Mesothelial cell of epicardium (in vitro differentiated cells): ENCODE results near the gene SPATS2L. TPM values are rescaled to one million over a fixed set of nuclear protein-coding genes. Genes with fewer than 3 reads are reported as not detected.

Experiments used
- DNase-seq, 2 experiments: peaks; one replicate each; pipeline ENCODE4 v3.0.0; 2021; ENCODE audit warnings: low spot score in 2 of 2; ENCODE audit not compliant: unreplicated experiment in 2 of 2
- H3K27ac Mint-ChIP-seq: 2 replicates; pipeline ENCODE4 v1.8.0; 2021; ENCODE audit warnings: mixed read lengths
- H3K27me3 Mint-ChIP-seq: 2 replicates; pipeline ENCODE4 v1.8.0; 2021; ENCODE audit warnings: low read depth, mixed read lengths
- H3K36me3 Mint-ChIP-seq: 2 replicates; pipeline ENCODE4 v1.8.0; 2021; ENCODE audit warnings: mixed read lengths
- H3K4me1 Mint-ChIP-seq: 2 replicates; pipeline ENCODE4 v1.8.0; 2021; ENCODE audit warnings: mixed read lengths
- H3K4me3 Mint-ChIP-seq: 2 replicates; pipeline ENCODE4 v1.8.0; 2021; ENCODE audit warnings: mild to moderate bottlenecking, moderate library complexity, mixed read lengths
- H3K9me3 Mint-ChIP-seq: 2 replicates; pipeline ENCODE4 v1.8.0; 2021; ENCODE audit warnings: mixed read lengths
- total RNA-seq: library from RNA; stranded (reverse); gene quantifications from 3 replicates; pipeline ENCODE4 v1.2.1, GENCODE V29; 2021
- TF ChIP-seq, protein P1 (sequence below): fragments of 200-600 bp; sonication (generic); IDR thresholded peaks from one replicate; pipeline ENCODE4 v1.5.0; 2021; ENCODE audit warnings: antibody characterized with exemption; ENCODE audit not compliant: unreplicated experiment

SPATS2L gene
- total RNA-seq, 1 donor from 2014 or later, result 84.8 TPM

DNA sequence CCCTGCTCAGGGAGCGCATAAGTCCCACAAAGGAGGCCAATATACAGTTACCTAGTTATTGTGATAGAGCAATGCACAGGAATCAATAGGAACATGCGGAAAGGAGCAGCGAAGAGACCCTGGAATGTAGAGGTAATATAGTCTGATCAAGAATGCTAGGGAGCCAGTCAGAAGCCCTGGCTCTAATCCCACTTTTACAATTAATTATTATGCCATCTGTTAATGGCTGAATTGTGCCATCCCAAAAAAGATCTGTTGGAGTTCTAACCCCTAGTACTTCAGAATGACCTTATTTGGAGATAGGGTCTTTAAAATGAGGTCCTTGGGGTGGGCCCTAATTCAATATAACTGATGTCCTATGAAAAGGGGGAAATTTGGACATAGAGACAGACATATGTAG lies 7.7 kb upstream of the SPATS2L start:
- H3K27me3 Mint-ChIP-seq, result no peaks in the 10 kb centered on the region
- no peaks in the 10 kb centered on the region for H3K9me3 Mint-ChIP-seq
- no peak overlapping the region for H3K27ac Mint-ChIP-seq
- no peak overlapping the region for H3K4me3 Mint-ChIP-seq
- H3K36me3 Mint-ChIP-seq, result no peaks in the 10 kb centered on the region
- TF ChIP-seq, protein P1, sequence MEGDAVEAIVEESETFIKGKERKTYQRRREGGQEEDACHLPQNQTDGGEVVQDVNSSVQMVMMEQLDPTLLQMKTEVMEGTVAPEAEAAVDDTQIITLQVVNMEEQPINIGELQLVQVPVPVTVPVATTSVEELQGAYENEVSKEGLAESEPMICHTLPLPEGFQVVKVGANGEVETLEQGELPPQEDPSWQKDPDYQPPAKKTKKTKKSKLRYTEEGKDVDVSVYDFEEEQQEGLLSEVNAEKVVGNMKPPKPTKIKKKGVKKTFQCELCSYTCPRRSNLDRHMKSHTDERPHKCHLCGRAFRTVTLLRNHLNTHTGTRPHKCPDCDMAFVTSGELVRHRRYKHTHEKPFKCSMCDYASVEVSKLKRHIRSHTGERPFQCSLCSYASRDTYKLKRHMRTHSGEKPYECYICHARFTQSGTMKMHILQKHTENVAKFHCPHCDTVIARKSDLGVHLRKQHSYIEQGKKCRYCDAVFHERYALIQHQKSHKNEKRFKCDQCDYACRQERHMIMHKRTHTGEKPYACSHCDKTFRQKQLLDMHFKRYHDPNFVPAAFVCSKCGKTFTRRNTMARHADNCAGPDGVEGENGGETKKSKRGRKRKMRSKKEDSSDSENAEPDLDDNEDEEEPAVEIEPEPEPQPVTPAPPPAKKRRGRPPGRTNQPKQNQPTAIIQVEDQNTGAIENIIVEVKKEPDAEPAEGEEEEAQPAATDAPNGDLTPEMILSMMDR, result no peak
- DNase-seq, result no peak
- peaks cover 33% of the 10 kb centered on the region for H3K4me1 Mint-ChIP-seq

DNA sequence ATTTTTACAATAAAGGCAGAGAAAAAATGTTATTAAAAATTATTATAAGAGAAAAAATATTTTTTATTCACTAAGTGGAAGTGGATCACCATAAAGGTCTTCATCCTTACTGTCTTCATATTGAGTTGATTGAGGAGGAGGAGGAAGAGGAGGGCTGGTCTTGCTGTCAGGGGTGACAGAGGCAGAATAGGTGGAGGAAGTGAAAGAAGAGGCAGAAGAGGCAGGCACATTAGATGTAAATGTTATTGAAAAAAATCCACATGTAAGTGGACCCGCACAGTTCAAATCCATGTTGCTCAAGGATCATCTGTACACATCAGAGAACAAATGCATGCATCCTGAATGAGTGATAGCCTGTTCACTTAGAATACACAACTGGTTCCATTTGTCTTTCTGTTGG lies 6.4 kb upstream of the SPATS2L start:
- Mint-ChIP-seq H3K27me3 (no peaks in the 10 kb centered on the region), H3K9me3 (no peaks in the 10 kb centered on the region), H3K36me3 (no peaks in the 10 kb centered on the region), H3K4me1 (peaks cover 35% of the 10 kb centered on the region), H3K27ac (peak overlapping the region; percentile 82), H3K4me3 (no peak overlapping the region)
- TF ChIP-seq, protein P1, result no peak
- no peak for DNase-seq

DNA sequence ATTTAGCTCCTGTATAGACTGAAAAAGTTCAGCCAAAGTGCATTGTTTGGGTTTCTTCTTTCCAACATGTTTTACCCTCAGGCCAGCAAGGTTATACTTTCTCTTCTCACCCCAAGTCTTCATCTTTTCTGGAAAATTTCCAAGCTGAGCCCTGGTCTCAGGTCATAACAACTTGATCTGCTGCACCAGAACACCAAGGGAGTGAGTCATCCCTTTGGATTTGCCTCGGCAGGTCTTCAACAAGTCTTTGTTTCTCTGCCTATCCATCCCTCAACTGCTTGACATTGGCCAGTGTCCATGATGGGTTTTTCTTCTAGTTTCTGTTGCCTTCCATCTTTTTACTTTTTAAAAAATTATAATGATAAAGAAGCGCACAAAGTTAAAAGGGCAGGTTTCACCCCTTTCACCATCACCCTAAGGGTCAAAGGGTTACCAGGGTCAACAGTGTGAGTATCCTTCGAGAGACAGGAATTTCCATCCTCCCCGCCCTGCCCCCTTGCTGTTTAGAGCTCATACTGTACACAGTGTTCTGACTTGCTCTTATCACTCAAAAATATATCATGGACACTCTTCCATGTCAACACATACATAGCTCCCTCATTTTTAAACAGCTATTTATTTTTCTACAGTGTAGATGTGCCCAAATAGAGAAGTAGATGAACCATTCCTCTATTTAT lies 5.7 kb upstream of the SPATS2L start:
- H3K27me3 Mint-ChIP-seq, result no peaks in the 10 kb centered on the region
- H3K4me1 Mint-ChIP-seq, result peaks cover 39% of the 10 kb centered on the region
- H3K9me3 Mint-ChIP-seq, result no peaks in the 10 kb centered on the region
- peak overlapping the region; percentile 82 for H3K27ac Mint-ChIP-seq
- no peaks in the 10 kb centered on the region for H3K36me3 Mint-ChIP-seq
- no peak overlapping the region for H3K4me3 Mint-ChIP-seq
- DNase-seq, result no peak
- TF ChIP-seq, protein P1, result no peak

DNA sequence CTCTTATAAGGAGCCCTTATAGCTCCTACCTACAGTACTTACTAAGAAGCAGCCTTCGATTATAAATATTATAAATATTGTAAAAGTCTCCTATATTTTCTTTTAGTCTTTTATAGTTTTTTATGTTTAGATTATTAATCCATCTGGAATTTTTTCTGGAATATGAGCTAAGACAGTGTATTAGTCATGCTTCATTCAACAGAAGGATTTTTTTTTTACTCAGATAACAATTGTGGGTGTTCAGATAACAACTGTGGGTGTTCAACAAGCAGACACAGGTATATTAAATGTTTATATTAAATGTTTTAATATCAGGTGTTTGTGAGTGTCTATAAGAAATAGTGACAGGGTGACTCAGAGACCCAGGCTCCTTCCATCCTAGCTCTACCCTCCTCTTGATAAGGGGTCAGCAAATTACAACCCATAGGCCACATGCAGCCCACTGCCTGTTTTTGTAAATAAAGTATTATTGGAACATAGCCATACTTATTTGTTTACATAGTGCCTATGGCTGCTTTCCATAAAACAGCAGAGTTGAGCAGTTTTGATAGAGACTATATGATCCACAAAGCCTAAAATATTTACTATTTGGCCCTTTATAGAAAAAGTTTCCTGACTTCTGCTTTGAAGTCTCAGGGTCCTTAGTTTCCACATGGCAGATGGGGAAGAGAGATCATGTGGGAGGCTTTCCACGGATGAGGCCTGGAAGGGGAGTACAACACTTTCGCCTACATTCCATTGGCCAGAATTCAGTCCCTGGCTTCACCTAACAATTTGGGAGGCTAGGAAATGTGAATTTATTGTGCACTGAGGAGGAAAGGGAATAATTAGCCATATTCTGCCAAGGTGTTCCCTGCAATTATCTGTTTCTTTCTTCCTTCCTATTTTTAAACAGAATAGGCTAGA lies 4.3 kb upstream of the SPATS2L start:
- DNase-seq, result no peak
- Mint-ChIP-seq H3K27me3 (no peaks in the 10 kb centered on the region), H3K4me3 (no peak overlapping the region), H3K27ac (peak overlapping the region; percentile 39), H3K4me1 (peaks cover 41% of the 10 kb centered on the region), H3K9me3 (no peaks in the 10 kb centered on the region), H3K36me3 (no peaks in the 10 kb centered on the region)
- TF ChIP-seq, protein P1, result no peak

DNA sequence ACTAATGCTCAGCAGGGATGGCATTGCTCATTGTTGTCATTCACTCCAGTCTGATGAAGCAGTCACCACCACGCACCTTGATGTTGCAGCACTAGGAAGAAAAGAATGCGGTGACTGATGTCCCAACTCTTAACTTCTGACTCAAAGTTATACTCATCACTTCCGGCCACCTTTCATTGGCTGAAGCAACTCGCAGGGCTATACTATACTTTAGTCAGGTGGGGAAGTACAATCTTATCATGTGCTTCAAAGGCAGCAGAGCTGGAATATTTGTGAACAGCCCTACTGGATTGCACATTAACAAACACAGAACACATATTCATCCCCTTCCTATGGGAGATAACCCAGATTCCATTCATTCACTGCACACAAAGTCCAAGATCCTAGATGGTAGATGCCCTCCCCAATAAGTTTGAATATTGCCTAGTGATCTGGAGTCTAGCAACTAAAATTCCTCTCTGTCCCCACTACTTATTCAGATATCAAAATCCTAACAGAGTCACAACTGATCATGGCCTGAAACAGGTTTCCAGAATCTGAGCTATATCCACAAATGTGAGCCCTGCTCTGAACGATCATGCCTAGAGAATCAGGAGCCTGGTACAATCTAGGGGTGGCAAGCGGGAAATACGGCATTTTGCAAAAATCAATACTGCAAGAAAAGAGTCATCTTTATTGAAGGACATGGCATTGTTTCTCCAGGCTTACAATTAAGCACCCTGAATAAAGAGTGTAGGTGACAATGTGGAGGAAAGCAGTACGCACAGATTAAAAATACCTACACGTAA lies 3.4 kb upstream of the SPATS2L start:
- H3K27me3 Mint-ChIP-seq, result no peaks in the 10 kb centered on the region
- DNase-seq, result no peak
- H3K36me3 Mint-ChIP-seq, result no peaks in the 10 kb centered on the region
- no peak overlapping the region for H3K4me3 Mint-ChIP-seq
- peaks cover 43% of the 10 kb centered on the region for H3K4me1 Mint-ChIP-seq
- TF ChIP-seq, protein P1, result no peak
- H3K27ac Mint-ChIP-seq, result peak overlapping the region; percentile 39
- H3K9me3 Mint-ChIP-seq, result no peaks in the 10 kb centered on the region
